Nephron (organoid): ENCODE results near the gene GLMP.
A peak's percentile ranks its signal among the peaks of the same experiment; 100 is the strongest.

Experiments
- H3K27ac Mint-ChIP-seq, 3 experiments: 2 replicates each; pipeline ENCODE4 v1.8.0; 2020; ENCODE audit warnings: mixed read lengths in 3 of 3, mild to moderate bottlenecking in 2 of 3, moderate library complexity in 1 of 3
- H3K27me3 Mint-ChIP-seq: 2 replicates; pipeline ENCODE4 v1.8.0; 2021; ENCODE audit warnings: low read depth, mild to moderate bottlenecking, moderate library complexity, mixed read lengths
- H3K36me3 Mint-ChIP-seq: 2 replicates; pipeline ENCODE4 v1.8.0; 2020; ENCODE audit warnings: low read depth, mixed read lengths
- H3K4me1 Mint-ChIP-seq: 2 replicates; pipeline ENCODE4 v1.8.0; 2020; ENCODE audit warnings: mixed read lengths
- H3K4me3 Mint-ChIP-seq, 3 experiments: 2 replicates each; pipeline ENCODE4 v1.8.0; 2020; ENCODE audit warnings: mild to moderate bottlenecking in 3 of 3, mixed read lengths in 3 of 3, moderate library complexity in 2 of 3
- H3K9me3 Mint-ChIP-seq: 2 replicates; pipeline ENCODE4 v1.8.0; 2020; ENCODE audit warnings: mixed read lengths
- TF ChIP-seq, protein P1 (sequence below), 3 experiments: fragments of 200-600 bp; sonication (generic); IDR thresholded peaks; one replicate each; pipeline ENCODE4 v1.5.0; 2021; ENCODE audit warnings: antibody characterized with exemption in 3 of 3; ENCODE audit not compliant: unreplicated experiment in 3 of 3

The GLMP gene

DNA sequence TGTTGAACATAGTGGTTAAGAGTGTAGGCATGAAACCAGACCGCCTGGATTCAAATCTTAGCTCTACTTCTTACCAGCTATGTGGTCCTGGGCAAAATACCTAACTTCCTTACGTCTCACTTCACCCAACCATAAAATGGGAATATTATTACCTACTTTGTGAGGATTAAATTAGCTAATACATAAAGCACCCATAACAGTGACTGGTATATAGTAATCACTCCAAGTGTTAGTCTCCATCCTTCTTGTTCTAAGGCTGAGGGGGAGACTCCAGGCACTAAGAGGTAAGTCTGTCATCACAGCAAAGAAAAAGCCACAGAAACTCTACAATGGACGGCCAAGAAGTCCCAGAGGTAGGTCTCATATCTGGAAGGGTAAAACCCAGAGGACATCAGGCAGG is 15.6 kb downstream of the GLMP start:
- Mint-ChIP-seq H3K4me3 (peak overlapping the region; percentile 69 to 82 (median 74)), H3K27me3 (no peaks in the 10 kb centered on the region), H3K36me3 (peaks cover 37% of the 10 kb centered on the region), H3K9me3 (no peaks in the 10 kb centered on the region), H3K4me1 (peaks cover 33% of the 10 kb centered on the region), H3K27ac (peak overlapping the region in 1 of 3 experiments; percentile 34)
- TF ChIP-seq, protein P1, sequence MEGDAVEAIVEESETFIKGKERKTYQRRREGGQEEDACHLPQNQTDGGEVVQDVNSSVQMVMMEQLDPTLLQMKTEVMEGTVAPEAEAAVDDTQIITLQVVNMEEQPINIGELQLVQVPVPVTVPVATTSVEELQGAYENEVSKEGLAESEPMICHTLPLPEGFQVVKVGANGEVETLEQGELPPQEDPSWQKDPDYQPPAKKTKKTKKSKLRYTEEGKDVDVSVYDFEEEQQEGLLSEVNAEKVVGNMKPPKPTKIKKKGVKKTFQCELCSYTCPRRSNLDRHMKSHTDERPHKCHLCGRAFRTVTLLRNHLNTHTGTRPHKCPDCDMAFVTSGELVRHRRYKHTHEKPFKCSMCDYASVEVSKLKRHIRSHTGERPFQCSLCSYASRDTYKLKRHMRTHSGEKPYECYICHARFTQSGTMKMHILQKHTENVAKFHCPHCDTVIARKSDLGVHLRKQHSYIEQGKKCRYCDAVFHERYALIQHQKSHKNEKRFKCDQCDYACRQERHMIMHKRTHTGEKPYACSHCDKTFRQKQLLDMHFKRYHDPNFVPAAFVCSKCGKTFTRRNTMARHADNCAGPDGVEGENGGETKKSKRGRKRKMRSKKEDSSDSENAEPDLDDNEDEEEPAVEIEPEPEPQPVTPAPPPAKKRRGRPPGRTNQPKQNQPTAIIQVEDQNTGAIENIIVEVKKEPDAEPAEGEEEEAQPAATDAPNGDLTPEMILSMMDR (IDR thresholded peaks at IDR 0.05; ENCODE audit: unreplicated experiment in 3 of 3): no peak

DNA sequence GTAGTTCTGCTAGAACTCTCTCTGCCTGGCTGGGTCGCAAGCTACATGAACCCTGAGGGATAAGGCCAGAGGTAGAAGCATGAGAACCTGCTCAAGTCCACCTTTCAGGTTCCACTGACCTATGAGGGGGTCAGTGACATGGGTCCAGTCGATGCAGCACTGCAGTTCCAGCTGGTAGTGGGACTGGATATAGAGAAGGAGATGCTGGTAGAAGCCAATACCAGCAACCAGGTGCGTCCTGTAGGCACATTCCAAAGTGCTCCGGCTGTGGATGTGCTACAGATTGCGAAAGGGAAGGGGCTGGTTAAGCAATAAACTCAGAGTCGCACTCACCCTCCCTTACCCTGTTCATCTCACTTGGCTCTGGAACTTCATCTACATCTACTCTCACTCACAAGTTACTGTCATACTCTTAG is 18.5 kb downstream of the GLMP start:
- Mint-ChIP-seq H3K4me1 (peaks cover 19% of the 10 kb centered on the region), H3K27me3 (no peaks in the 10 kb centered on the region), H3K4me3 (no peak overlapping the region), H3K36me3 (peaks cover 64% of the 10 kb centered on the region), H3K27ac (no peak overlapping the region), H3K9me3 (no peaks in the 10 kb centered on the region)
- TF ChIP-seq, protein P1 (IDR thresholded peaks at IDR 0.05; ENCODE audit: unreplicated experiment in 3 of 3): no peak

DNA sequence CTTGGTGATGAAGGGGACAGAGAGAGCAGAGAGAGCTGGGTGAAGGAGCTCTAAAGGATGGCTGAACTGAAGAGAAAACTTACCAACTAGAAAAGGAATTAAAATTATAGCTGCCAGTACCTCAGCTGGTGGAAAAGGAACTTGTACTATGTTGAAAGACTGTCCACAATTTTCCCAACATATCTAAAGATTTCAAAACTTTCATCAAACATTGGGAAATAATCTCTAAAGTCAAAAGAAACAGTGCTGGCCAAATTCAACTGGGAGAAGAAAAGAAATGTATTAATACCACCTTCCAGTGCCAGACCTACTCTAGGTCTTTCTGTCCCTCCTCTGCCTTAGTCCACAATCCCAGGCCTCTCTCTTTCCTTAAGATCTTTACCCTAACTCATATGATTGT is 18.9 kb downstream of the GLMP start:
- Mint-ChIP-seq H3K4me3 (no peak overlapping the region), H3K4me1 (peaks cover 17% of the 10 kb centered on the region), H3K27ac (no peak overlapping the region), H3K36me3 (peaks cover 68% of the 10 kb centered on the region), H3K27me3 (no peaks in the 10 kb centered on the region), H3K9me3 (no peaks in the 10 kb centered on the region)
- TF ChIP-seq, protein P1 (IDR thresholded peaks at IDR 0.05; ENCODE audit: unreplicated experiment in 3 of 3): no peak

DNA sequence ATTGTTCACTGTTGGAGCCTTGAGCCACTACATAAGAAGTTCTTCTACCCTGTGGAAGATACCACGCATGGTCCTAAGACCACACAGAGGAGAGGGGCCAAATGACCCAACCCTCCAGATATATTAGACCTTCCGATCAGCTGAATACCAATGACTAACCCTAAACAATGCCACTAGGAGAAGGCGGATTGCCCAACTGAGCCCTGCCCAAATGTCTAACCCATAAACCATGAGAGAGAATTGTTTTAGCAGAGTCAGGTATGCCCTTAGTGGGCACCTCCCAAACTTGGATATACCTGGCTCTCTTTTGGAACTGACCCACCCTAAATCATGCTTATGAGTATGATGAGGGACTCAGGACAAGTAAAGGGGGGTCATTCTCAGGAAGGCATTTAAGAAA is 25.2 kb downstream of the GLMP start:
- no peaks in the 10 kb centered on the region for H3K9me3 Mint-ChIP-seq
- no peak overlapping the region for H3K27ac Mint-ChIP-seq
- peaks cover 75% of the 10 kb centered on the region for H3K36me3 Mint-ChIP-seq
- TF ChIP-seq, protein P1 (IDR thresholded peaks at IDR 0.05; ENCODE audit: unreplicated experiment in 3 of 3): no peak
- H3K4me1 Mint-ChIP-seq: no peaks in the 10 kb centered on the region
- H3K27me3 Mint-ChIP-seq: no peaks in the 10 kb centered on the region
- no peak overlapping the region for H3K4me3 Mint-ChIP-seq

DNA sequence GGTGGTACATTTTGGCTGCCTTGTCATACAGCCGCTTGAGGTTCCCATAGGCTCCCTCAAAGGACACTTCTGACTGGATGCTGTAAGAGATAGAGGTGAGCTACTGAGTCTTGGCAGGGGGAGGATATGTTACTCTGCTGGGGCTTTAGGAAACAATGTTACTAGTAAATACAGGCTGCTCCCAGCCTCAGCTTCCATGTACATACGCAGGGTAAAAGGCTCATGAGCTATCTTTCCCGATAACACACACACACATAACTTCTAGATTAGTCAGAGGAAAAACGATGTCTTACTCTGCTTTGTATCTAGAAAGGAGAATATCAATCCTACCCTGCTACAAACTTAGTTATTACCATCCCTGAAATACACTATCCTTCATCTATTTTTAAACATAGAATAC is 27.1 kb downstream of the GLMP start:
- Mint-ChIP-seq H3K9me3 (no peaks in the 10 kb centered on the region), H3K4me3 (no peak overlapping the region), H3K36me3 (peaks cover 72% of the 10 kb centered on the region), H3K4me1 (no peaks in the 10 kb centered on the region), H3K27me3 (no peaks in the 10 kb centered on the region), H3K27ac (no peak overlapping the region)
- TF ChIP-seq, protein P1 (IDR thresholded peaks at IDR 0.05; ENCODE audit: unreplicated experiment in 3 of 3): no peak

DNA sequence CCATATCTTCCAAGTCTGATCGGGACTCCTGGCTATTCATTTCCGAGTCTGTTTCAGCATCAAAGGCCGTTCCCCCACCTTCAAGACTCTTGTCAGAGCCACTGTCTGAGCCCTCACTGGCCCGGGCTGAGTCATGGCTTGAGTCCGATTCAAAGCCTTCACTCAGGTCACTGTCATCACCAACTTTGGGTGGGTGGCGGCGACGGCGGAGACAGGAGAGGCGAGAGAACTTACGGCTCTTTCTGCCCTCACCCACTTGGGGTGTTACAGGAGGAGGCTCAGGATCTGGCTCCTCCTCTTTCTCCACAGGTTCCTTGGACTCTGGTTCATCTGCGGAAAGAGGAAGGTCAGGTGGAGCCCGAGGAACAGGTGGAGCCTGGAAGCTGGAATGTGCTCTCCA is 29.4 kb downstream of the GLMP start:
- Mint-ChIP-seq H3K36me3 (peaks cover 71% of the 10 kb centered on the region), H3K27ac (no peak overlapping the region), H3K27me3 (no peaks in the 10 kb centered on the region), H3K4me3 (no peak overlapping the region), H3K4me1 (no peaks in the 10 kb centered on the region), H3K9me3 (no peaks in the 10 kb centered on the region)
- TF ChIP-seq, protein P1 (IDR thresholded peaks at IDR 0.05; ENCODE audit: unreplicated experiment in 3 of 3): no peak
